Measurements from ENCODE around the gene TOGARAM1.
A peak's percentile ranks its signal among the peaks of the same experiment; 100 is the strongest.
"Not testable (repeated sequence)": the region's sequence is repeated elsewhere in the genome, so short reads cannot be mapped to it uniquely, and the experiment has no call there.

Gene TOGARAM1

GRCh38 chr14:45051180-45051579 lies 89.2 kb downstream of the TOGARAM1 start:
- DNase-seq: no peak

DNA sequence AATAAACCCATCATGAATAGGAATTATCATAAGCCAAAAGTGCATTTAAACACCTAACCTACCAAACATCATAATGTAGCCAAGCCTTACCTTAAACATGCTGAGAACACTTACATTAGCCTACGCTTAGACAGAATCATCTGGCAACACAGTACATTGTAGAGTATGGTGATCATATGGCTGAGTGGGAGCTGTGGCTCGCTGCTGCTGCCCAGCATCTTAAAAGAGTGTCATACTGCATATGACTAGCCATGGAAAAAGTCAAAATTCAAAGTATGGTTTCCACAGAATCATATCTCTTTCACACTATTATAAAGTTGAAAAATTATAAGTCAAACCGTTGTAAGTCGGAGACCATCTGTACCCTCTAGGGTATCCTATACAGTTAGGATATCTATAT lies 89.9 kb downstream of the TOGARAM1 start:
- no peak for DNase-seq

GRCh38 chr14:45057349-45057748 lies 95.4 kb downstream of the TOGARAM1 start:
- no peak for DNase-seq

- DNase-seq: no peak
These were observed 95.9 kb downstream of the TOGARAM1 start for GRCh38 chr14:45057881-45058364.

GRCh38 chr14:45060551-45060950 lies 98.6 kb downstream of the TOGARAM1 start:
- DNase-seq: no peak

GRCh38 chr14:45065540-45065939 lies 103.5 kb downstream of the TOGARAM1 start:
- DNase-seq: no peak

- DNase-seq: no peak
These were observed 104.0 kb downstream of the TOGARAM1 start for GRCh38 chr14:45065956-45066355.

GRCh38 chr14:45066667-45067066 lies 104.7 kb downstream of the TOGARAM1 start:
- no peak for DNase-seq

- no peak for DNase-seq
These were observed 106.4 kb downstream of the TOGARAM1 start for GRCh38 chr14:45068396-45068795.

DNA sequence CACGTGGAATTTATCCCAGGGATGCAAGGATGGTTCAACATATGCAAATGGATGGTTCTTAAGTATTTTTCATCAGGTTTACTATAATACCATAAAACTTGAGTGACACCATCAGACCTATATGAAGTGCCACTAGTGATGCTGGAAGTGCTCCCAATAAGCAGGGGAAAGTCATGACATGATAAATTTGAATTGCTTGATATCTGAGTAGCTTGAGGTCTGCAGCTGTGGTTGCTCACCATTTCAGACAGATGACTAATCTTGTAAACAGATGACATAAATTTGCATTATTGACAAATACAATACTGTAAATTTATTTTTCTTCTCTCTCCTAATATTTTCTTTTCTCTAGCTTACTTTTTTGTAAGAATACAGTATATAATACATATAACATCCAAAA lies 108.2 kb downstream of the TOGARAM1 start:
- DNase-seq: no peak

- no peak for DNase-seq
These were observed 110.1 kb downstream of the TOGARAM1 start for GRCh38 chr14:45072126-45072525.

GRCh38 chr14:45073231-45073879 lies 111.4 kb downstream of the TOGARAM1 start:
- DNase-seq: no peak

DNA sequence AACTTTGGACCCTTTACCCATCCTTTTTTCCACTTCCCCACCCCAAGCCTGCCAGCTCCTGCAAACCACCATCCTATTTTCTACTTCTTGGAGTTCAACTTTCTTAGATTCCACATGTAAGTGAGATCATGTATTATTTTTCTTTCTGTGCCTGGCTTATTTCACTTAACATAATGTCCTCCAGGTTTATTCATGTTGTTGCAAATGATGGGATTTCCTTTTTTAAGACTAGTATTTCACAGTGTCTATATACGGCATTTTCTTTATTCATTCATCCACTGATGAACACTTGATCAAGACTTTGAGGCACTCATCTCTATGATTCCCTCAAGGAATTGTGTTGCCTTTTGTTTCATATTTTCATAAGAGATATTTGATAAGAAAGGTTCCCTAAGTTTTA lies 116.3 kb downstream of the TOGARAM1 start:
- no peak for DNase-seq

GRCh38 chr14:45080416-45080968 lies 118.5 kb downstream of the TOGARAM1 start:
- DNase-seq: not testable (repeated sequence)

- not testable (repeated sequence) for DNase-seq
These were observed 119.1 kb downstream of the TOGARAM1 start for GRCh38 chr14:45081096-45081495.

DNA sequence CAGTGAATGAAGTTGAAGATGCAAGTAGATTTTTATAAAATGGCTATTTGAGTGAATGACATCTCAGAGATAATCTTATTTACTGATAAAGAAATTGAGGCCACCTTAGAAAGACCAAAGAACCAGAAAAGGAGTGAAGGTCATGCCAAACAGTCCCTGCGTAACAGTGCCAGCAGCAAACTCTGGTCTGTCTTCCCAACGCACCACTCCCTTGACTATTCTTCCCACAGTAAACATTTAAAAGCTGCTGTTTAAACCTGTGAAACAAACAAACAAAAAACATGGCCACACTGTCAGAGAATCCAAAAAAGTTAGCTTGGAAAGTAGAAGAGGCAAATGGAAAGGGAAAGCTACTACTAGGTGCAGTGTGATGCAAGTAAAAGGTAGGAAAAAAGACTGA lies 120.4 kb downstream of the TOGARAM1 start:
- DNase-seq: no peak

GRCh38 chr14:45083617-45083975 lies 121.6 kb downstream of the TOGARAM1 start:
- DNase-seq: no peak

DNA sequence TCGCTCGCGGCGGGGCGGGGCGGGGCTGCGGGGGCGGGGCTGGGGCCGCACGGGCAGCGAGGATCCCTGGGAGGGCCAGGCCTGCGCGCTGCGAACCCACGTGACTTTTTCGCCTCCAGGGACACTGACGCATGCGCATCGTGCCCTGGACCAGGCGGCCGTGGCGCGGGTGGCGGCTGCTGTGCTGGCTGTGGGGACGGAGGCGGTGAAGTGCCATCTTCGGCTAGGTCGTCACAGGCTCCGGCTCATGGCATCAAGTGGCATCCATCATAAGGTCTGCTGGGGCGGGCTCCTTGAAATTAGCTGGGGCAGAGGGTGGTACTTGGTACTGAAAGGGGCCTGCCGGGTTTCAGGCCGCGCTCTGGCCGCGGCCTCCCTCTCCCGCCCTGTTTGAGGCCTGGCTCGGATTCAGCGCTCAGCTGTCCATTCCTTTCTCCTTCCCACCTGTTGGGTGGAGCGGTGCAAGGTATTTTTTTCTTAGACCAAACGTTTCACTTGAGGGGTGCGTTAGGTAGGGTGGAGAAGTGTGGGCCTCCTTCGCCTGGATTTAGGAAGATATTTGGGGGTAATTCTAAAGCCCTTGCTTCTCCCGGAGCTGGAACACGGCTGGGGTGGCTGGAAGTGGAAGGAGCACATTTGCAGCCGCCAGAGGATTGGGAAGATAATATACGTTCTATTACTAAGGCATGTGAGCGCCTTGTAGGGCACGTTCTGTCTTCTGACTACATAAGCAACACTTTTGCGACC lies 122.2 kb downstream of the TOGARAM1 start, which contains the start of gene PRPF39:
PRPF39 (plus strand) TSS at position 141 of the 747 bp plus-strand sequence. CDS start 11,124 bp downstream, outside the sequence.
- DNase-seq: peak; percentile 96

- no peak for DNase-seq
These were observed 123.0 kb downstream of the TOGARAM1 start for GRCh38 chr14:45084946-45085346.

- DNase-seq: peak; percentile 84
These were observed 127.8 kb downstream of the TOGARAM1 start for GRCh38 chr14:45089813-45090212.

GRCh38 chr14:45091710-45092109 lies 129.7 kb downstream of the TOGARAM1 start:
- DNase-seq: no peak

DNA sequence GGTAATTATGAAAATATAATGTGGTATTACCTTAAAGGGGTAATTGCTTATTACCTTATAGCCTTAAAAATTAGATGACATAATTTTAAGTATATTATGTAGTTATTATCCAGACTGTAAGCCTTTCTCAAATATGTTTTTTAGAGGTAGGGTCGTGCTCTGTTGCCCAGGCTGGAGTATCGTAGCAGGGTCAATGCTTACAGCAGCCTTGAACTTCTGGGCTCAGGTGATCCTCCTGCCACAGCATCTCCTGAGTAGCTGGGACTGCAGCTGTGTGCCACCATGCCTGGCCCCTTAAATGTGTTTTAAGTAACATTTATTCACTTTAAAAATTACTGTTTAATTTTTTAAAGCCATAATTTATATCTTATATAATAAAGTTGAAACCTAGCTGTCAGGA lies 132.3 kb downstream of the TOGARAM1 start:
- no peak for DNase-seq

- peak; percentile 38 for DNase-seq
These were observed 133.2 kb downstream of the TOGARAM1 start for GRCh38 chr14:45095143-45095542.

- no peak for DNase-seq
These were observed 134.2 kb downstream of the TOGARAM1 start for GRCh38 chr14:45096218-45096617.
